Putamen (tissue), 1 donor: ENCODE measurements around the gene TRMT2B.
"Not testable (repeated sequence)": the region's sequence is repeated elsewhere in the genome, so short reads cannot be mapped to it uniquely, and the experiment has no call there.

Source experiments
- DNase-seq: peaks from one replicate; pipeline ENCODE4 v3.0.0-alpha.2; 2016; ENCODE audit warnings: low spot score

TRMT2B gene

GRCh38 chrX:101051549-101052302 lies at the start of gene TRMT2B:
TSS of gene TRMT2B (minus strand) at chrX:101052111. CDS start at chrX:101042289, 9,822 bp downstream.
- peak; percentile 75 for DNase-seq

- DNase-seq = peak; percentile 89
These were observed 45.9 kb upstream of the TRMT2B start, which contains the start of gene CENPI for GRCh38 chrX:101097546-101098453. TSS of gene CENPI (plus strand) at chrX:101098204. CDS start at chrX:101101071, 2,867 bp downstream.

DNA sequence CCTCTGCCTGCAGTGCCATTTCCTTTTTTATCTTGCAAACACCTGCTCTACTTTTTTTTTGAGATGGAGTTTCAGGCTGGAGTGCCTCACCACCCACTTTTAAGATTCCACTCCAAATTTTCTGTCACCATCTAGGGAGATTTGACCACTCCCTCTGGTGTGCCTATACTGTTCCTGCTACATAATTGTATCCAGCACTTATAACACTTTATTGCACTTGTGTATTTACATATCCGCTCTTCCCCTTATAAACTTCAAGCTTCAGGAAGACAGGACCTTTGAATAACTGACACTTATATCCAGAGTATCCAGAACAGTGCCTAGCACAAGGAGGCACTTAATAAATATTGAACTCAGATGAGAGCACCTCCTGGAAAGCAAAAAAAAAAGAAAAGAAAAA lies 39.9 kb upstream of the TRMT2B start:
- no peak for DNase-seq

GRCh38 chrX:101081231-101081630 lies 29.3 kb upstream of the TRMT2B start:
- DNase-seq = no peak

- DNase-seq = no peak
These were observed 28.6 kb upstream of the TRMT2B start for GRCh38 chrX:101080326-101081124.

DNA sequence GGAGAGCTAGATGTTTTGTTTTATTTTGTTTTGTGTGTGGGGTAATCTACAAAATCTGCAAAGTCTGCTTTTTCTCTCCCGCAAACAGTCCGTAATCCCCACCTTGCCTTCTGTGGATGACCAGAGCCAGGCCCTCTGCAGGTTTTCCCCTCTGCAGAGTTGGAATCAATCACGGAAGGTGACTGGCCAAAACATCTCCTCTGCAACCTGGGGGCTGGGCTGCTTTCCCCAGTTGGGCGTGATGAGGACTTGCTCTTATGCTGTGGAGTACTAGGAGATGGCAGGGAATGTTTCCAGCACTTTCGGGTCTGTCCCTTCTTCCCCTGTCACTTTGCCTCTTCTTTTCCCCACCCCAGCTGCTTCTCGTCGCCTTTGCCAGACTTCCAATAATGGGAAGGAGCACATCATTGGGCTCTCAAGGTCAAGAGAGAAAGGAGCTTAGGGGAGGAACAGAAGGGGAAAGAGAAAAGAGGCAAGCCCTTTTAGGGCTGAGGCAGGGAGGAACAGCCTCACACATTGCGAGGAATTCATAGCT lies 27.9 kb upstream of the TRMT2B start:
- no peak for DNase-seq

GRCh38 chrX:101078716-101079598 lies 27.0 kb upstream of the TRMT2B start, which contains the start of gene TMEM35A:
TSS of gene TMEM35A (plus strand) at chrX:101078879. CDS start at chrX:101079003, 124 bp downstream.
- DNase-seq = peak; percentile 34

- DNase-seq = no peak
These were observed 19.7 kb upstream of the TRMT2B start for GRCh38 chrX:101071582-101071981.

DNA sequence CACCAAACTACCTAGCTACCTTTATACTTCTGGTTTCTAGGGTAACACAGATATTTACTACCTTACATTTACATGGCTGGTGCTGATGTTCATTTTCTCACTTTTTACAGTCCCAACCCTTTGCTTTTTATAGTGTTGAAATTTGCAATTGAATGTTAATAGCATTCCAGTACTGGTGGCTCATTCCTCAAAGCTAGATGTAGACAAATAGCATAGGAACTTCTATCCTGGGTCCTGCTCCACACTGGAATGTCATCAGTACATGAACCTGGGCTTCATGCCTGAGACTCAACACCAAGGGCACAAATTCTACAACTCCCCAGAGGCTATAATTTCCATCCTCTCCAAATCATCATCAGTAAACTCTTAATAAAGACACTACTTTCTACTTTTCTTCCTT lies 10.3 kb upstream of the TRMT2B start:
- no peak for DNase-seq

GRCh38 chrX:101057093-101057714 lies 5.3 kb upstream of the TRMT2B start:
- no peak for DNase-seq

- not testable (repeated sequence) for DNase-seq
These were observed 4.6 kb upstream of the TRMT2B start for GRCh38 chrX:101056551-101056950.

DNA sequence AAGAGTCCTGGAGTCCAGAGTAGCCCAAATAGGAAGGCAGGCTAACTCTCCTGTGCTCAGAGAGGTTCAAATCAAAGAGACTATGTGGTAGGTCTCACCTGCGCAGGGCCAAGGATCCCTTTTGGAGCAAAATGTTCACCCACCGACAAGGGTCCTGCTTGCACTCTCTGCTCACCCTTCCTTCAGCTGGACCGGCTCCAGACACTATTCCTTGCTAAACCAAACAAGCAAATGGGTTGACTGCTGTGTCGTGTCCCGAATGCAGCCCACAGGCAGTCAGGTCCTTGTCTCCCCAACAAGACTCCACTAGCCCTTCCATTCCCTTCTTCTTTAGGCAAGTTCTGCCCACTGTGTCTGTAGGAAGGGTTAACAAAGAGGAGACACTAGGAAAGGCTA lies 760 bp downstream of the TRMT2B start:
- DNase-seq = no peak

DNA sequence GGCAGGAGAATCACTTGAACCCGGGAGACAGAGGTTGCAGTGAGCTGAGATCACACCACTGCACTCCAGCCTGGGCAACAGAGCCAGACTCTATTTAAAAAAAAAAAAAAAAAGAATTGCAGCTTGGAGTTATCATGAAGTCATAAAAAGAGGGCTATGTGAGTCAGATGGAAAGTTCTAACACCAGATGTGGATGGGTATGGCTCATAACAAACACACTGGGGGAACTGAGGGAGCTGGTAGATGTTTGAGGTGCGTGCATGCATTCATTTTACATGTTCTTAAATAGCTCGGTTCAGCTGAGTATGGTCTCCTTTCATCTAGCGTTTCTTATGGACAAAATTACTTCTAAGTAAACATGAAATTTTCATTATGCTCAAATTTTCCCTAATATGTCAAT lies 11.7 kb downstream of the TRMT2B start:
- no peak for DNase-seq

GRCh38 chrX:101037231-101037630 lies 14.7 kb downstream of the TRMT2B start:
- no peak for DNase-seq

GRCh38 chrX:101029665-101030064 lies 22.2 kb downstream of the TRMT2B start:
- DNase-seq = no peak

DNA sequence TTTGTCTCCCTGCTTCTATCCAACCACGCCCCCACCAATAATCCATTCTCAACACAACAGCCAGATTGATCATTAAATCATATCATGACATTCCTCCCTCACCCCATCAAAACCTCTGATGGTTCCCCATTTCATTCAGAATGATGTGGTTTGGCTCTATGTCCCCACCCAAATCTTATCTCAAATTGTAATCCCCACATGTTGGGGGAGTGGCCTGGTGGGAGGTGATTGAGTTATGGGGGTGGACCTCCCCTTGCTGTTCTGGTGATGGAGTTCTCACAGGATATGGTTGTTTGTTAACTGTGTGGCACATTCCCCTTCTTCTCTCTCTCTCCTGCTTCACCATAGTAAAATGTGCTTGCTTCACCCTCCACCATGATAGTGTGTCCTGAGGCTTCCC lies 23.3 kb downstream of the TRMT2B start:
- no peak for DNase-seq

- DNase-seq = no peak
These were observed 26.8 kb downstream of the TRMT2B start for GRCh38 chrX:101025126-101025525.

DNA sequence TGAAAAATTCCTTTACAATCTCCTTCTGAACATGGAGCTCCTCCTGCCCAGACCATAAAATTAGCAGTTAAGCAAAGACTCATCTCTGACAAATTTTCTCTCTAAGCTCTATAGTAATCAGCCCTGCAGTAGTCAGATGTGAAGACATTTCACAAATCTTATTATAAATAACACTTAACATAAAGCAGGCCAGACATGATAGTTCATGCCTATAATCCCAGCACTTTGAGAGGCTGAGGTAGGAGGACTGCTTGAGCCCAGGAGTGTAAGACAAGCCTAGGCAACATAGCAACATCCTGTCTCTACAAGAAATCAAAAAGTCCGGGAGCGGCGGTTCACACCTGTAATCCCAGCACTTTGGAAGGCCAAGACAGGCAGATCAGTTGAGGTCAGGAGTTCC lies 29.9 kb downstream of the TRMT2B start:
- no peak for DNase-seq

DNA sequence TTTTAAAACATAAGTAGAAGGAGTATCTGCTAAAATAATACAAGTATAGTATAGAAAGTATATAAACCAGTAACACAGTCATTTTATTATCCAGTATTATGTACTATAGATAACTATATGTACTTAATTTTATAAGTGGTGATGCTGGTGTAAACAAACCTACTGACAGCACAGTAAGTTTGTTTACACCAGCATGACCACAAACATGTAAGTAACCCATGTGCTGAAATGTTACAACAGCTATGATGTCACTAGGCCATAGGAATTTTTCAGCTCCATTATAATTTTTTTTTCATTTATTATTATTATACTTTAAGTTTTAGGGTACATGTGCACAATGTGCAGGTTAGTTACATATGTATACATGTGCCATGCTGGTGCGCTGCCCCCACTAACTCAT lies 39.9 kb downstream of the TRMT2B start:
- DNase-seq = not testable (repeated sequence)

GRCh38 chrX:101009090-101009489 lies 42.8 kb downstream of the TRMT2B start:
- no peak for DNase-seq
